VCaP (cell line): ENCODE results near the gene ZNF296.

Source experiments
- H3K27ac ChIP-seq: fragments of 450-650 bp; 2 replicates; pipeline ENCODE4 v1.5.1; 2017
- CTCF ChIP-seq: fragments of 450-650 bp; conservative IDR thresholded peaks from 2 replicates; pipeline ENCODE4 v1.5.1; 2017; ENCODE audit warnings: mild to moderate bottlenecking, moderate library complexity

The ZNF296 gene

GRCh38 chr19:45118106-45118505, 41.8 kb upstream of the ZNF296 start:
- H3K27ac ChIP-seq = 0 out of 2 replicates have a peak overlapping the region, but pooled peaks have one; percentile 16
- no peak for TF ChIP-seq CTCF

GRCh38 chr19:45117671-45118070, 41.4 kb upstream of the ZNF296 start:
- 0 out of 2 replicates have a peak overlapping the region, but pooled peaks have one; percentile 16 for H3K27ac ChIP-seq

GRCh38 chr19:45117167-45117594, 40.9 kb upstream of the ZNF296 start:
- H3K27ac ChIP-seq = 0 out of 2 replicates have a peak overlapping the region, but pooled peaks have one; percentile 16
- no peak for TF ChIP-seq CTCF

More at GRCh38 chr19:45117671-45118070, 41.4 kb upstream of the ZNF296 start:
- TF ChIP-seq CTCF = no peak

- no peak overlapping the region for H3K27ac ChIP-seq
Measured at GRCh38 chr19:45115809-45116615, 39.7 kb upstream of the ZNF296 start.

GRCh38 chr19:45114116-45114515, 37.8 kb upstream of the ZNF296 start:
- H3K27ac ChIP-seq = peak overlapping the region; percentile 71
- no peak for TF ChIP-seq CTCF

More at GRCh38 chr19:45115809-45116615, 39.7 kb upstream of the ZNF296 start:
- TF ChIP-seq CTCF = no peak

- H3K27ac ChIP-seq = peak overlapping the region; percentile 71
- no peak for TF ChIP-seq CTCF
Measured at GRCh38 chr19:45113628-45114027, 37.4 kb upstream of the ZNF296 start.

- TF ChIP-seq CTCF = no peak
- peak overlapping the region; percentile 71 for H3K27ac ChIP-seq
Measured at GRCh38 chr19:45112111-45112827, 36.0 kb upstream of the ZNF296 start.
